NCI-H1092 (cell line): ENCODE results near the gene WWOX.

Experiments
- DNase-seq: peaks from one replicate; lab custom pipeline; 2025; lab: John Stamatoyannopoulos, UW

Gene WWOX

GRCh38 chr16:78300469-78300868 is 201.0 kb downstream of the WWOX start:
- no peak for DNase-seq

GRCh38 chr16:78303946-78304345 is 204.5 kb downstream of the WWOX start:
- DNase-seq, result no peak

- no peak for DNase-seq
These were observed 206.9 kb downstream of the WWOX start for GRCh38 chr16:78306361-78306760.

GRCh38 chr16:78307824-78308528 is 208.5 kb downstream of the WWOX start:
- DNase-seq, result no peak

GRCh38 chr16:78309763-78310162 is 210.3 kb downstream of the WWOX start:
- no peak for DNase-seq

GRCh38 chr16:78310196-78310595 is 210.7 kb downstream of the WWOX start:
- no peak for DNase-seq

- no peak for DNase-seq
These were observed 211.6 kb downstream of the WWOX start for GRCh38 chr16:78310990-78311561.

GRCh38 chr16:78311831-78312230 is 212.4 kb downstream of the WWOX start:
- no peak for DNase-seq

GRCh38 chr16:78317564-78318240 is 218.2 kb downstream of the WWOX start:
- peak; percentile 42 for DNase-seq

GRCh38 chr16:78321620-78322360 is 222.3 kb downstream of the WWOX start:
- DNase-seq, result peak; percentile 30

GRCh38 chr16:78323315-78323714 is 223.9 kb downstream of the WWOX start:
- no peak for DNase-seq

- no peak for DNase-seq
These were observed 225.3 kb downstream of the WWOX start for GRCh38 chr16:78324649-78325285.

GRCh38 chr16:78325468-78326352 is 226.3 kb downstream of the WWOX start:
- DNase-seq, result no peak

- DNase-seq, result no peak
These were observed 227.3 kb downstream of the WWOX start for GRCh38 chr16:78326731-78327130.

- no peak for DNase-seq
These were observed 232.3 kb downstream of the WWOX start for GRCh38 chr16:78331731-78332130.

- DNase-seq, result no peak
These were observed 234.4 kb downstream of the WWOX start for GRCh38 chr16:78333808-78334207.

GRCh38 chr16:78340590-78340989 is 241.1 kb downstream of the WWOX start:
- DNase-seq, result no peak

GRCh38 chr16:78348068-78348467 is 248.6 kb downstream of the WWOX start:
- no peak for DNase-seq

GRCh38 chr16:78348886-78349285 is 249.4 kb downstream of the WWOX start:
- no peak for DNase-seq

GRCh38 chr16:78352184-78352583 is 252.7 kb downstream of the WWOX start:
- no peak for DNase-seq

- DNase-seq, result no peak
These were observed 254.3 kb downstream of the WWOX start for GRCh38 chr16:78353640-78354275.
